Esophagus muscularis mucosa (tissue), 4 donors: ENCODE data around the gene NSD2. TPM values are rescaled to one million over a fixed set of nuclear protein-coding genes. Genes with fewer than 3 reads are reported as not detected.
A peak's percentile ranks its signal among the peaks of the same experiment; 100 is the strongest.

ENCODE experiments used
- DNase-seq: peaks from one replicate; pipeline ENCODE4 v3.0.0-alpha.2; 2017; ENCODE audit errors: extremely low spot score
- H3K27ac ChIP-seq, 4 donors: fragments of 200-600 bp; sonication (generic); replicated peaks in 1 of 4; 1 replicate in 3 of 4; 2 replicates in 1 of 4; pipeline ENCODE4 v1.5.1; 2016 to 2019; ENCODE audit warnings: mild to moderate bottlenecking in 1 of 4
- H3K27me3 ChIP-seq, 4 donors: fragments of 200-600 bp; sonication (generic); one replicate each; pipeline versions ENCODE4 v1.5.1 to v1.6.0; 2016 to 2019
- H3K36me3 ChIP-seq, 4 donors: fragments of 200-600 bp; sonication (generic); one replicate each; pipeline ENCODE4 v1.5.1; 2016 to 2019
- H3K4me1 ChIP-seq, 4 donors: fragments of 200-600 bp; sonication (generic); one replicate each; pipeline ENCODE4 v1.5.1; 2016 to 2019
- H3K4me3 ChIP-seq, 4 donors: fragments of 200-600 bp; sonication (generic); 1 replicate in 2 of 4; 2 replicates in 2 of 4; pipeline ENCODE4 v1.5.1; 2016 to 2019; ENCODE audit warnings: mild to moderate bottlenecking in 4 of 4, moderate library complexity in 1 of 4
- H3K9me3 ChIP-seq, 4 donors: fragments of 200-600 bp; sonication (generic); 1 replicate in 3 of 4; 2 replicates in 1 of 4; pipeline ENCODE4 v1.5.1; 2016 to 2019
- EP300 ChIP-seq: sonication (generic); formaldehyde crosslinking; IDR thresholded peaks from one replicate; pipeline ENCODE4 v1.6.1; 2017; ENCODE audit warnings: antibody characterized with exemption
- POLR2A ChIP-seq: fragments of 450-650 bp; IDR thresholded peaks from one replicate; pipeline ENCODE4 v1.6.1; 2017; ENCODE audit warnings: antibody characterized with exemption, moderate library complexity, mild to moderate bottlenecking, low read depth
- POLR2AphosphoS5 ChIP-seq, 2 donors: sonication (generic); formaldehyde crosslinking; IDR thresholded peaks; one replicate each; pipeline ENCODE4 v1.6.1; 2017; ENCODE audit warnings: antibody characterized with exemption in 2 of 2
- WGBS: methylation state at CpG from one replicate; pipeline ENCODE4 v1.1.5; 2018; 5-methylcytosine and 5-hydroxymethylcytosine counted together
- intact Hi-C: fragments of 100-400 bp; cut with DNase I; formaldehyde crosslinking; loops from one replicate; pipeline ENCODE4 v1.15.1; 2023
- total RNA-seq, 4 donors: library from RNA; depleted of rRNA; stranded (reverse); fragments of >200 nt; gene quantifications; one replicate each; pipeline versions ENCODE4 v1.1.0 to v1.2.1, GENCODE V29; 2016
- TF ChIP-seq, protein P1 (sequence below), 3 experiments: fragments of 200-600 bp in 2 of 3; fragments of 450-650 bp in 1 of 3; sonication (generic) in 2 of 3; IDR thresholded peaks; one replicate each; pipeline ENCODE4 v1.5.1; 2017 to 2019; ENCODE audit warnings: antibody characterized with exemption in 3 of 3, mild to moderate bottlenecking in 2 of 3, moderate library complexity in 1 of 3

Gene NSD2
- total RNA-seq, 4 donors from 2014 or later = 31.8 to 44.2 (median 37.5) TPM

DNA sequence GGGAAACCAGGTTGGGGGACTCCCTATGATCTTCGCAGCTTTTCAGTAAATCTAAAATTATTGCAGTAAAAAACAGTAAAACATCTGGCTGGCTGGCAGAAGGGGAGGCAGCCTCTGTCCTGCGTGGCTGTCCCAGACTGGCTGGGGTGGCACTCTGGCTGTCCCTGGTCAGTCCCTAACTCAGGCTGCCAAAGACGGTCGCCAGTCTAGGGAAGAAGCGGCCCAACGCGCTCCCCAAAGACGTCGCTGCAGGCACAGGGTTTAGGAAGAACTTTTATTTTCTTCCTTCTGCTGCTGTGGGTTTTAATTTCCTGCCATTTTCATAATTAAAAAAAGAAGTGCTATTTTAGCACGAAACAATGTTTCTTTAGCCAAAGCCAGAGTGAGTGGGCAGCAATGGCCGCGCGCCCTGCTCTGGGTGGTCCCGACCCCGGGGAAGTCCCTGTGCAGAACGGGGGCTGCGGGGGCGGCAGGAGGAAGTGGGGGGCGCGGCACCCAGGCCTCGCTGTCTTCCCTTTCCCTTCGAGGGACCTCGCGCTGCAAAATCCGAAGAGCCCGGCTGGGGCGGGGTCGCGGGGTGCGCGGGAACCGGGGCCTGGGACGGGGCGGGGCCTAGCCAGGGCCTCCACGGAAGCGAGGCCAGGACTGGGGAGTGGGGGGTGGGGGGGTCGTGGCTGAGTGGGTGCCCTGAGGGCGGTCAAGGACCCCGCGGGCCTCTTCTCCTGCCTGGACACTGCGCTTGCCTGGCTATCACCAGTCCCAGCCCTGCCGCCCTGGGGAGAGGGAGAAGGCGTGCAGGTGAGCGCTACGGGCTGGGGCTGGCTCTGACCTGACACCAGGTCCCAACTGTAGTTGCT, 8.9 kb upstream of the NSD2 start:
- 52% methylated on average over 27 of the region's 45 CpGs for WGBS
- Histone ChIP-seq H3K4me3 (peak overlapping the region in 2 of 4 donors; percentile 11 to 22), H3K27me3 (peaks cover 0 to 52% (median 15%) of the 10 kb centered on the region in 4 donors), H3K27ac (no peak overlapping the region), H3K4me1 (peaks cover 3 to 15% (median 12%) of the 10 kb centered on the region in 4 donors), H3K9me3 (no peaks in the 10 kb centered on the region), H3K36me3 (no peaks in the 10 kb centered on the region)
- DNase-seq = no peak
- intact Hi-C loops = no loop called here
- TF ChIP-seq POLR2A (no peak), POLR2AphosphoS5 (IDR thresholded peaks at IDR 0.05) (no peak), EP300 (no peak)
- TF ChIP-seq, protein P1, sequence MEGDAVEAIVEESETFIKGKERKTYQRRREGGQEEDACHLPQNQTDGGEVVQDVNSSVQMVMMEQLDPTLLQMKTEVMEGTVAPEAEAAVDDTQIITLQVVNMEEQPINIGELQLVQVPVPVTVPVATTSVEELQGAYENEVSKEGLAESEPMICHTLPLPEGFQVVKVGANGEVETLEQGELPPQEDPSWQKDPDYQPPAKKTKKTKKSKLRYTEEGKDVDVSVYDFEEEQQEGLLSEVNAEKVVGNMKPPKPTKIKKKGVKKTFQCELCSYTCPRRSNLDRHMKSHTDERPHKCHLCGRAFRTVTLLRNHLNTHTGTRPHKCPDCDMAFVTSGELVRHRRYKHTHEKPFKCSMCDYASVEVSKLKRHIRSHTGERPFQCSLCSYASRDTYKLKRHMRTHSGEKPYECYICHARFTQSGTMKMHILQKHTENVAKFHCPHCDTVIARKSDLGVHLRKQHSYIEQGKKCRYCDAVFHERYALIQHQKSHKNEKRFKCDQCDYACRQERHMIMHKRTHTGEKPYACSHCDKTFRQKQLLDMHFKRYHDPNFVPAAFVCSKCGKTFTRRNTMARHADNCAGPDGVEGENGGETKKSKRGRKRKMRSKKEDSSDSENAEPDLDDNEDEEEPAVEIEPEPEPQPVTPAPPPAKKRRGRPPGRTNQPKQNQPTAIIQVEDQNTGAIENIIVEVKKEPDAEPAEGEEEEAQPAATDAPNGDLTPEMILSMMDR (IDR thresholded peaks at IDR 0.05) = no peak

DNA sequence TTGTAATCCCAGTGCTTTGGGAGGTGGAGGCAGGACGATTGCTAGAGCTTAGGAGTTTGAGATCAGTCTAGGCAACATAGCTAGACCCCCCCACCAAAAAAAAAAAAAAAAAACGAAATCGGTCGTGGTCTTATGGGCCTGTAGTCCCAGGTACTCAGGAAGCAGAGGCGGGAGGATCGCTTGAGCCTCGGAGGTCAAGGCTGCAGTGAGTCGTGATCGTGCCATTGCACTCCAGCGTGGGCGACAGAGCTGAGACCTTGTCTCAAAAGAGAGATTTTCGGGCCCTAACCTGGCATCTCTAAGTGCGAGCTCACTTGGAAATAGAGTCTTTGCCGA, 8.3 kb upstream of the NSD2 start:
- H3K4me3 ChIP-seq = no peak overlapping the region
- DNase-seq = no peak
- WGBS = 79% methylated on average over 14 of the region's 14 CpGs

GRCh38 chr4:1863297-1864033, 7.7 kb upstream of the NSD2 start:
- Histone ChIP-seq H3K27ac (no peak overlapping the region), H3K27me3 (peaks cover 0 to 56% (median 15%) of the 10 kb centered on the region in 4 donors), H3K4me1 (peaks cover 0 to 8% (median 7%) of the 10 kb centered on the region in 4 donors), H3K9me3 (no peaks in the 10 kb centered on the region), H3K4me3 (no peak overlapping the region), H3K36me3 (no peaks in the 10 kb centered on the region)
- no peak for DNase-seq
- TF ChIP-seq EP300 (no peak), POLR2A (no peak), POLR2AphosphoS5 (IDR thresholded peaks at IDR 0.05) (no peak)
- TF ChIP-seq, protein P1 (IDR thresholded peaks at IDR 0.05) = no peak
- WGBS = 93% methylated on average over 11 of the region's 11 CpGs
- intact Hi-C loops = no loop called here

More for the DNA sequence above, 8.3 kb upstream of the NSD2 start:
- peaks cover 0 to 9% (median 8%) of the 10 kb centered on the region in 4 donors for H3K4me1 ChIP-seq
- H3K27ac ChIP-seq = no peak overlapping the region
- H3K27me3 ChIP-seq = peaks cover 0 to 56% (median 15%) of the 10 kb centered on the region in 4 donors
- TF ChIP-seq, protein P1 (IDR thresholded peaks at IDR 0.05) = no peak
- no peak for TF ChIP-seq EP300
- no peak for TF ChIP-seq POLR2AphosphoS5 (IDR thresholded peaks at IDR 0.05)
- TF ChIP-seq POLR2A = no peak
- H3K36me3 ChIP-seq = no peaks in the 10 kb centered on the region
- intact Hi-C loops = no loop called here
- no peaks in the 10 kb centered on the region for H3K9me3 ChIP-seq

DNA sequence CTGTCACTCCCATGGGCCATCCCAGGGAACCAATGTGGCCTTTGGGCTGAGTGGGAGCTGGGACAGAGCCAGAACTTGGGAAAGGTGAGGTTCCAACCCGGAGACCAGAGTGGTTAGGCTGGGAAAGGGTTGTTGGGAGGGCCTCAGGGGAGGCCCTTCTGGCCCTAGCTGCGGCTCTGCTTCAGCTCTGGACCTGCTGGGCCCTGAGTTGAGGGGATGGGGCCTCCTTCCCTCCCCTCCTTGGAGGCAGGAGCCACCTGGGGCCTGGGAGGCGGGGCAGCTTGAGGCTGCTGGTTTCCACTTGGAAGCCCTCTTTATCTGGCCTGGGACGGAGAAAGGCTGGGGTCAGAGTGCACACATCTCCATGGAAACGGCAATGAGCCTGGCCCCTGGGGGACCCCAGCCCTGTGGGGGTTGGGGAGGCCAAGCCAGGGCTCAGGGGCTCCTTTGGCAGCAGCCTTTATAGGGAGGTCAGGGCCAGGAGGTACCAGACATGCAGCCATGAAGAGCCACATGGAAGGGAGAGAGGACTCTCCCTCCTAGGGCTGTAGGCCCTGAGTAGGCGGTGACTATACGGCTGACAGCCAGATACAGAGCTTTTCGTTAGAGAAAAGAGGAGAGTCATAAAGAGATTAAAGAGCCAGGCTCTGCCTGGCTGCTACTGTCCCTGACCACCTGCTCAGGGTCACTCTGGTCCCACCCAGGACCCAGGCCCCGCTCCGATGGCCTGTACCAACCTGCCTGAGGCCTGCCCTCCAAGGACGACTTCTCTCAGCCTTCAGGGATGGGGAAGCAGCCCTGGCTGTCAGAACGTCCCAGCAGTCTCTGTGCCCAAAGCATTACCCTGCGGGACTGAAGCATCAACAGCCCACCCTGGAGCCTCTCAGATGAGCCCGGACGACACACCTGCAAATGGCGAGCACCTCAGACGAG, 6.9 kb upstream of the NSD2 start:
- Histone ChIP-seq H3K4me3 (no peak overlapping the region), H3K9me3 (no peaks in the 10 kb centered on the region), H3K27ac (no peak overlapping the region), H3K27me3 (peaks cover 0 to 56% (median 15%) of the 10 kb centered on the region in 4 donors), H3K4me1 (peaks cover 0 to 8% (median 7%) of the 10 kb centered on the region in 4 donors), H3K36me3 (no peaks in the 10 kb centered on the region)
- intact Hi-C loops = no loop called here
- TF ChIP-seq POLR2AphosphoS5 (IDR thresholded peaks at IDR 0.05) = no peak
- TF ChIP-seq EP300 = no peak
- TF ChIP-seq, protein P1 (IDR thresholded peaks at IDR 0.05) = no peak
- no peak for TF ChIP-seq POLR2A
- 90% methylated on average over 14 of the region's 17 CpGs for WGBS
- DNase-seq = no peak
